Pancreas (tissue), 10 donors: ENCODE data around the gene ARHGAP12. TPM values are rescaled to one million over a fixed set of nuclear protein-coding genes. Genes with fewer than 3 reads are reported as not detected.

Source experiments
- ATAC-seq, 4 donors: fragments of 200-7000 bp; cut with Tn5 transposase; one replicate each; pipeline versions ENCODE4 v1.8.0 to v1.9.1; 2020; ENCODE audit warnings: mild to moderate bottlenecking in 4 of 4, moderate library complexity in 4 of 4
- DNase-seq, 6 donors: peaks; one replicate each; pipeline ENCODE4 v3.0.0-alpha.2; 2020
- FAIRE-seq: peaks from 2 replicates; lab custom pipeline; 2012; peaks lifted over from hg19 to GRCh38; lab: Jason Lieb, UNC
- H3K27ac ChIP-seq, 4 donors: fragments of 200-600 bp; sonication (generic); 1 replicate in 3 of 4; 2 replicates in 1 of 4; pipeline versions ENCODE4 v1.5.0 to v1.8.0; 2020
- H3K27me3 ChIP-seq, 4 donors: fragments of 200-600 bp; one replicate each; pipeline ENCODE4 v1.8.0; 2021
- H3K36me3 ChIP-seq, 3 donors: fragments of 200-600 bp; sonication (generic) in 1 of 3; one replicate each; pipeline versions ENCODE4 v1.5.0 to v1.8.0; 2020 to 2021
- H3K4me1 ChIP-seq, 3 donors: fragments of 200-600 bp; one replicate each; pipeline ENCODE4 v1.8.0; 2021
- H3K4me3 ChIP-seq, 4 donors: fragments of 200-600 bp; sonication (generic) in 2 of 4; one replicate each; pipeline versions ENCODE4 v1.5.0 to v1.8.0; 2020 to 2021
- H3K9me3 ChIP-seq, 4 donors: fragments of 200-600 bp; one replicate each; pipeline ENCODE4 v1.8.0; 2021
- CTCF ChIP-seq, 4 donors: fragments of 200-600 bp; sonication (generic) in 3 of 4; IDR thresholded peaks; one replicate each; pipeline versions ENCODE4 v1.5.0 to v1.8.0; 2021; ENCODE audit warnings: antibody characterized with exemption in 4 of 4
- WGBS, 2 donors: extraction: QIAGEN DNeasy Blood & Tissue Kit; methylation state at CpG; one replicate each; pipeline ENCODE4 v1.1.7; 2013; 5-methylcytosine and 5-hydroxymethylcytosine counted together
- intact Hi-C, 3 donors: fragments of 100-400 bp; cut with DNase I; formaldehyde crosslinking; loops; one replicate each; pipeline versions ENCODE4 v1.11.1 to v1.14.2; 2022
- polyA plus RNA-seq, 2 donors: library from polyadenylated mRNA; stranded (reverse); fragments of 200-250 nt; gene quantifications; one replicate each; pipeline ENCODE4 v1.2.3, GENCODE V29; 2013
- total RNA-seq, 6 donors: library from RNA; stranded (reverse); fragmentation: NEBNext Ultra II Directional in 4 of 6; extraction: Animal tissue kit (Norgen Biotek cat#: 25700) in 4 of 6; gene quantifications; one replicate each; pipeline versions ENCODE4 v1.2.1 to v1.2.4, GENCODE V29; 2021 to 2023
- donor health status: healthy with polysubstance abuse.
- donor health status: DM: no; HTN: no; CAD: no; lungs with moderate emphysema.
- donor health status: DM: no; HTN: no; CAD: no.
- donor health status: control.
- donor health status: control.
- donor health status: Bipolar disorder and iron deficiency.
- donor health status: DM: yes; HTN: yes; CAD: no.
- donor health status: DM: no; HTN: no; CAD: no.
- donor health status: DM: no; HTN: no; CAD: no.
- donor health status: DM: yes; HTN: yes; CAD: no.

The ARHGAP12 gene
- total and polyA plus RNA-seq, 8 donors: 16.3 to 30.1 (median 23.5) TPM

- FAIRE-seq: no peak
- H3K27ac ChIP-seq: peak overlapping the region in 3 of 4 donors; percentile 26 to 51 (median 42)
- intact Hi-C loops: no loop called here
- H3K27me3 ChIP-seq: no peaks in the 10 kb centered on the region
- peak overlapping the region in 2 of 4 donors; percentile 16 to 17 for H3K4me3 ChIP-seq
- no peak for DNase-seq
- TF ChIP-seq CTCF (IDR thresholded peaks at IDR 0.05): peak in 1 of 4 donors; percentile 2
- H3K36me3 ChIP-seq: no peaks in the 10 kb centered on the region
- peaks cover 26 to 38% (median 32%) of the 10 kb centered on the region in 3 donors for H3K4me1 ChIP-seq
- no peaks in the 10 kb centered on the region for H3K9me3 ChIP-seq
- WGBS, 2 donors: 58 to 60% methylated on average over 7 of the region's 7 CpGs
- no peak for ATAC-seq
Measured at GRCh38 chr10:31948021-31948420, 19.4 kb upstream of the ARHGAP12 start.

GRCh38 chr10:31947144-31947926 lies 18.7 kb upstream of the ARHGAP12 start:
- DNase-seq (peak in 2 of 6 donors; percentile 44), ATAC-seq (peak; percentile 52 to 81 (median 77)), FAIRE-seq (peak; percentile 89)
- H3K9me3 ChIP-seq: no peaks in the 10 kb centered on the region
- no peaks in the 10 kb centered on the region for H3K27me3 ChIP-seq
- H3K4me3 ChIP-seq: peak overlapping the region in 2 of 4 donors; percentile 16 to 17
- peak in 2 of 4 donors; percentile 16 to 40 for TF ChIP-seq CTCF (IDR thresholded peaks at IDR 0.05)
- H3K4me1 ChIP-seq: peaks cover 30 to 40% (median 37%) of the 10 kb centered on the region in 3 donors
- intact Hi-C loops: no loop called here
- H3K36me3 ChIP-seq: no peaks in the 10 kb centered on the region
- H3K27ac ChIP-seq: peak overlapping the region in 3 of 4 donors; percentile 26 to 51 (median 42)
- 36 to 39% methylated on average over 7 of the region's 7 CpGs for WGBS, 2 donors

GRCh38 chr10:31945392-31945791 lies 16.8 kb upstream of the ARHGAP12 start:
- Histone ChIP-seq H3K9me3 (no peaks in the 10 kb centered on the region), H3K4me1 (peaks cover 48 to 60% (median 57%) of the 10 kb centered on the region in 3 donors), H3K27ac (peak overlapping the region in 1 of 4 donors; percentile 85), H3K4me3 (no peak overlapping the region), H3K36me3 (no peaks in the 10 kb centered on the region), H3K27me3 (no peaks in the 10 kb centered on the region)
- DNase-seq: no peak
- intact Hi-C loops: no loop called here
- 78 to 79% methylated on average over 1 of the region's 1 CpG for WGBS, 2 donors
- ATAC-seq: no peak
- FAIRE-seq: no peak
- no peak for TF ChIP-seq CTCF (IDR thresholded peaks at IDR 0.05)

- ATAC-seq (peak; percentile 7 to 54 (median 34)), FAIRE-seq (no peak), DNase-seq (peak in 2 of 6 donors; percentile 39 to 41)
- Histone ChIP-seq H3K4me1 (peaks cover 52 to 70% (median 67%) of the 10 kb centered on the region in 3 donors), H3K27ac (peak overlapping the region; percentile 29 to 88 (median 78)), H3K27me3 (no peaks in the 10 kb centered on the region), H3K4me3 (no peak overlapping the region), H3K9me3 (no peaks in the 10 kb centered on the region), H3K36me3 (no peaks in the 10 kb centered on the region)
- 40 to 44% methylated on average over 3 of the region's 3 CpGs for WGBS, 2 donors
- TF ChIP-seq CTCF (IDR thresholded peaks at IDR 0.05): no peak
- intact Hi-C loops: no loop called here
Measured at GRCh38 chr10:31944071-31944433, 15.4 kb upstream of the ARHGAP12 start.

GRCh38 chr10:31942892-31943291 lies 14.3 kb upstream of the ARHGAP12 start:
- Histone ChIP-seq H3K9me3 (no peaks in the 10 kb centered on the region), H3K4me1 (peaks cover 52 to 73% (median 62%) of the 10 kb centered on the region in 3 donors), H3K36me3 (no peaks in the 10 kb centered on the region), H3K4me3 (no peak overlapping the region), H3K27ac (peak overlapping the region; percentile 51 to 88 (median 78)), H3K27me3 (no peaks in the 10 kb centered on the region)
- TF ChIP-seq CTCF (IDR thresholded peaks at IDR 0.05): no peak
- FAIRE-seq (no peak), DNase-seq (peak in 3 of 6 donors; percentile 66 to 74 (median 74)), ATAC-seq (peak; percentile 83 to 90 (median 86))
- 16% methylated on average over 4 of the region's 4 CpGs for WGBS, 2 donors
- intact Hi-C loops: no loop called here
